A673 (cell line): ENCODE measurements around the gene APOC3. TPM values are rescaled to one million over a fixed set of nuclear protein-coding genes. Genes with fewer than 3 reads are reported as not detected.

Experiments
- BruUV-seq: library from RNA; stranded (reverse); fragments of 400-500 nt; replicated peaks from 2 replicates; lab custom pipeline; 2021; lab: Mats Ljungman, UMichigan
- CTCF ChIA-PET: fragments of 300-600 bp; sonication (Branson Sonifier 250); formaldehyde crosslinking; loops from one replicate; lab custom pipeline; 2022; ENCODE audit warnings: antibody characterized with exemption; lab: Charles Lee
- POLR2A ChIA-PET: fragments of 300-600 bp; sonication (Branson Sonifier 250); formaldehyde crosslinking; loops from one replicate; lab custom pipeline; 2022; ENCODE audit warnings: antibody characterized with exemption; ENCODE audit not compliant: low non-redundant PET; lab: Charles Lee
- DNase-seq: peaks from one replicate; pipeline ENCODE4 v3.0.0-alpha.2; 2015; ENCODE audit warnings: low spot score
- H3K27ac ChIP-seq: fragments of 200-600 bp; sonication (generic); 2 replicates; pipeline ENCODE4 v1.5.1; 2016; ENCODE audit warnings: mixed run types, low read depth, mild to moderate bottlenecking, mixed read lengths, antibody characterized with exemption, low read length; ENCODE audit not compliant: poor library complexity, severe bottlenecking
- H3K27me3 ChIP-seq: fragments of 200-600 bp; sonication (generic); replicated peaks from 2 replicates; pipeline ENCODE4 v1.6.1; 2017; ENCODE audit warnings: mixed run types, low read depth, mild to moderate bottlenecking, mixed read lengths, antibody characterized with exemption, low read length; ENCODE audit not compliant: insufficient read depth, poor library complexity
- H3K36me3 ChIP-seq: fragments of 200-600 bp; sonication (generic); 2 replicates; pipeline ENCODE4 v1.6.1; 2016; ENCODE audit warnings: mixed run types, mild to moderate bottlenecking, mixed read lengths, antibody characterized with exemption, low read length; ENCODE audit not compliant: insufficient read depth, poor library complexity, severe bottlenecking
- H3K4me1 ChIP-seq: fragments of 200-600 bp; sonication (generic); 2 replicates; pipeline ENCODE4 v1.6.1; 2017; ENCODE audit warnings: mixed run types, mild to moderate bottlenecking, mixed read lengths, antibody characterized with exemption, low read length; ENCODE audit not compliant: insufficient read depth, poor library complexity, severe bottlenecking
- H3K4me3 ChIP-seq: fragments of 200-600 bp; sonication (generic); 2 replicates; pipeline ENCODE4 v1.5.1; 2016; ENCODE audit warnings: low read depth, mixed run types, mild to moderate bottlenecking, mixed read lengths, low read length; ENCODE audit not compliant: poor library complexity, severe bottlenecking
- H3K9me3 ChIP-seq: fragments of 200-600 bp; sonication (generic); 2 replicates; pipeline ENCODE4 v1.6.1; 2016; ENCODE audit warnings: mixed run types, low read depth, mild to moderate bottlenecking, mixed read lengths, antibody characterized with exemption, low read length; ENCODE audit not compliant: poor library complexity, severe bottlenecking
- CTCF ChIP-seq: fragments of 300-800, 200-600 bp; sonication (generic); conservative IDR thresholded peaks from 2 replicates; pipeline ENCODE4 v1.5.1; 2017; ENCODE audit warnings: low read depth, mild to moderate bottlenecking, antibody characterized with exemption, low read length, moderate library complexity, mixed read lengths
- EZH2 ChIP-seq: fragments of 200-600 bp; sonication (generic); IDR thresholded peaks from 2 replicates; pipeline ENCODE4 v1.6.1; 2017; ENCODE audit warnings: borderline replicate concordance, low read depth, mild to moderate bottlenecking, mixed read lengths, antibody characterized with exemption, low read length; ENCODE audit not compliant: poor library complexity, severe bottlenecking
- intact Hi-C: fragments of 100-400 bp; cut with micrococcal nuclease; formaldehyde crosslinking; loops from one replicate; pipeline ENCODE4 v1.10.0; 2022; ENCODE audit not compliant: unreplicated experiment
- total RNA-seq: library from RNA; stranded (reverse); gene quantifications from 2 replicates; pipeline ENCODE4 v1.2.3, GENCODE V29; 2021

The APOC3 gene
- total RNA-seq, 1 experiment from 2014 or later: not detected

- Histone ChIP-seq H3K27ac (peak overlapping the region; percentile 79), H3K4me3 (peak overlapping the region; percentile 94), H3K9me3 (no peaks in the 10 kb centered on the region), H3K4me1 (peaks cover 4% of the 10 kb centered on the region), H3K27me3 (no peaks in the 10 kb centered on the region), H3K36me3 (peaks cover 30% of the 10 kb centered on the region)
- TF ChIP-seq CTCF: no peak
- no peak for TF ChIP-seq EZH2
- no peak for DNase-seq
- ChIA-PET POLR2A (interaction anchor here (1.0 kb wide), 1 partner anchor 309 kb away, joined by 3 read pairs; the partner anchor contains the start of gene SIK3), CTCF (interaction anchor here (2.1 kb wide), 1 partner anchor 48 kb away, joined by 9 read pairs; no protein-coding TSS in a partner anchor)
- BruUV-seq: no TSS peak
- intact Hi-C loops: no loop called here
These were observed 41.2 kb upstream of the APOC3 start for GRCh38 chr11:116788534-116788933.

GRCh38 chr11:116788975-116789374 lies 40.7 kb upstream of the APOC3 start:
- CTCF ChIA-PET: no interaction called here
- Histone ChIP-seq H3K27me3 (no peaks in the 10 kb centered on the region), H3K4me3 (no peak overlapping the region), H3K9me3 (no peaks in the 10 kb centered on the region), H3K27ac (no peak overlapping the region), H3K4me1 (peaks cover 4% of the 10 kb centered on the region), H3K36me3 (peaks cover 27% of the 10 kb centered on the region)
- DNase-seq: no peak
- TF ChIP-seq CTCF: no peak
- no peak for TF ChIP-seq EZH2
- POLR2A ChIA-PET: no interaction called here
- no TSS peak for BruUV-seq
- intact Hi-C loops: no loop called here

GRCh38 chr11:116790167-116791001 lies 39.3 kb upstream of the APOC3 start:
- DNase-seq: no peak
- Histone ChIP-seq H3K4me3 (no peak overlapping the region), H3K36me3 (peaks cover 13% of the 10 kb centered on the region), H3K27me3 (no peaks in the 10 kb centered on the region), H3K27ac (no peak overlapping the region), H3K9me3 (no peaks in the 10 kb centered on the region), H3K4me1 (peaks cover 4% of the 10 kb centered on the region)
- ChIA-PET CTCF (interaction anchor here (0.5 to 3.0 kb wide), 11 partner anchors 34 to 436 kb away, joined by 3 to 56 read pairs (median 5); partner anchors contain the start of gene PAFAH1B2), POLR2A (no interaction called here)
- TF ChIP-seq CTCF: no peak
- no peak for TF ChIP-seq EZH2
- intact Hi-C loops: loop anchor here (1.0 to 2.0 kb wide), 3 partner anchors 46 to 436 kb away; no protein-coding TSS in a partner anchor
- BruUV-seq: no TSS peak
